ENCODE measurements around the gene TCEAL7.

The TCEAL7 gene

GRCh38 chrX:103372886-103373285 is 42.8 kb downstream of the TCEAL7 start:
- H3K27me3 ChIP-seq (ENCODE audit: control insufficient read depth, insufficient read depth, low read length): no peaks in the 10 kb centered on the region
- H3K4me3 ChIP-seq (ENCODE audit: low read length): no peak overlapping the region
- no peak overlapping the region for H3K9ac ChIP-seq (ENCODE audit: low read length)
- no peaks in the 10 kb centered on the region for H3K9me3 ChIP-seq (ENCODE audit: control insufficient read depth, low read length)
- no peaks in the 10 kb centered on the region for H3K36me3 ChIP-seq (ENCODE audit: control insufficient read depth, insufficient read depth, low read length)
- no peaks in the 10 kb centered on the region for H3K4me1 ChIP-seq (ENCODE audit: control insufficient read depth, insufficient read depth, low read length)

- Histone ChIP-seq H3K9me3 (ENCODE audit: control insufficient read depth, low read length) (no peaks in the 10 kb centered on the region), H3K27me3 (ENCODE audit: control insufficient read depth, insufficient read depth, low read length) (no peaks in the 10 kb centered on the region), H3K4me1 (ENCODE audit: control insufficient read depth, insufficient read depth, low read length) (no peaks in the 10 kb centered on the region), H3K9ac (ENCODE audit: low read length) (no peak overlapping the region), H3K36me3 (ENCODE audit: control insufficient read depth, insufficient read depth, low read length) (no peaks in the 10 kb centered on the region), H3K4me3 (ENCODE audit: low read length) (no peak overlapping the region)
These were observed 43.5 kb downstream of the TCEAL7 start for GRCh38 chrX:103373581-103373980.

GRCh38 chrX:103376118-103376978 is 46.3 kb downstream of the TCEAL7 start, which contains the start of gene BEX3:
TSS of gene BEX3 (plus strand) at chrX:103376538. CDS start at chrX:103377522, 984 bp downstream.
- Histone ChIP-seq H3K27me3 (ENCODE audit: control insufficient read depth, insufficient read depth, low read length) (no peaks in the 10 kb centered on the region), H3K36me3 (ENCODE audit: control insufficient read depth, insufficient read depth, low read length) (no peaks in the 10 kb centered on the region), H3K4me3 (ENCODE audit: low read length) (no peak within 1 kb of the TSS), H3K9me3 (ENCODE audit: control insufficient read depth, low read length) (no peaks in the 10 kb centered on the region), H3K4me1 (ENCODE audit: control insufficient read depth, insufficient read depth, low read length) (no peaks in the 10 kb centered on the region), H3K9ac (ENCODE audit: low read length) (peak within 1 kb of the TSS; percentile 62)

GRCh38 chrX:103376979-103377324 is 46.9 kb downstream of the TCEAL7 start:
- Histone ChIP-seq H3K36me3 (ENCODE audit: control insufficient read depth, insufficient read depth, low read length) (no peaks in the 10 kb centered on the region), H3K9me3 (ENCODE audit: control insufficient read depth, low read length) (no peaks in the 10 kb centered on the region), H3K4me3 (ENCODE audit: low read length) (no peak overlapping the region), H3K4me1 (ENCODE audit: control insufficient read depth, insufficient read depth, low read length) (no peaks in the 10 kb centered on the region), H3K9ac (ENCODE audit: low read length) (peak overlapping the region; percentile 62), H3K27me3 (ENCODE audit: control insufficient read depth, insufficient read depth, low read length) (no peaks in the 10 kb centered on the region)

- no peaks in the 10 kb centered on the region for H3K36me3 ChIP-seq (ENCODE audit: control insufficient read depth, insufficient read depth, low read length)
- no peaks in the 10 kb centered on the region for H3K4me1 ChIP-seq (ENCODE audit: control insufficient read depth, insufficient read depth, low read length)
- H3K9ac ChIP-seq (ENCODE audit: low read length): no peak overlapping the region
- H3K27me3 ChIP-seq (ENCODE audit: control insufficient read depth, insufficient read depth, low read length): no peaks in the 10 kb centered on the region
- H3K4me3 ChIP-seq (ENCODE audit: low read length): no peak overlapping the region
- H3K9me3 ChIP-seq (ENCODE audit: control insufficient read depth, low read length): no peaks in the 10 kb centered on the region
These were observed 49.0 kb downstream of the TCEAL7 start for GRCh38 chrX:103378990-103379389.
